Embryonic facial prominence (tissue), 1 donor: ENCODE measurements around the gene MTCL1.

Source experiments
- DNase-seq: peaks from one replicate; pipeline ENCODE4 v3.0.0-alpha.2; 2016; ENCODE audit errors: extremely low spot score

The MTCL1 gene

DNA sequence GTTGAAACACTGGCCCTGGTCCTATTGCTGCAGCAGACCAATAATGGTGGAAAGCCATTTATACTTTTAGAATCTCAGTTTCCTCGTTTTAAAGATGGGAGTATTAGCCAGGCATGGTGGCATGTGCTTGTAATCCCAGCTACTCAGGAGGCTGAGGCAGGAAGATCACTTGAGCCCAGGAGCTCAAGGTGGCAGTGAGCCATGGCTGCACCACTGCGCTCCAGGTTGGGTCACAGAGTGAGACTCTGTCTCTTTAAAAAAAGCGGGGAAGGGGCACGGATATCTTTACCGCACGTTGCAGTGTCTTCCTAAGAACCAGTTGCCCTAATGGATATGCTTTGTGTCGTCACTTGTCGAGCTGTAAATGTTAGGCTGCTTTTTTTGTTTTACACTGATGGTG is 8.3 kb downstream of the MTCL1 start:
- DNase-seq = no peak

- no peak for DNase-seq
Observed at GRCh38 chr18:8715599-8715998, 10.2 kb downstream of the MTCL1 start.

DNA sequence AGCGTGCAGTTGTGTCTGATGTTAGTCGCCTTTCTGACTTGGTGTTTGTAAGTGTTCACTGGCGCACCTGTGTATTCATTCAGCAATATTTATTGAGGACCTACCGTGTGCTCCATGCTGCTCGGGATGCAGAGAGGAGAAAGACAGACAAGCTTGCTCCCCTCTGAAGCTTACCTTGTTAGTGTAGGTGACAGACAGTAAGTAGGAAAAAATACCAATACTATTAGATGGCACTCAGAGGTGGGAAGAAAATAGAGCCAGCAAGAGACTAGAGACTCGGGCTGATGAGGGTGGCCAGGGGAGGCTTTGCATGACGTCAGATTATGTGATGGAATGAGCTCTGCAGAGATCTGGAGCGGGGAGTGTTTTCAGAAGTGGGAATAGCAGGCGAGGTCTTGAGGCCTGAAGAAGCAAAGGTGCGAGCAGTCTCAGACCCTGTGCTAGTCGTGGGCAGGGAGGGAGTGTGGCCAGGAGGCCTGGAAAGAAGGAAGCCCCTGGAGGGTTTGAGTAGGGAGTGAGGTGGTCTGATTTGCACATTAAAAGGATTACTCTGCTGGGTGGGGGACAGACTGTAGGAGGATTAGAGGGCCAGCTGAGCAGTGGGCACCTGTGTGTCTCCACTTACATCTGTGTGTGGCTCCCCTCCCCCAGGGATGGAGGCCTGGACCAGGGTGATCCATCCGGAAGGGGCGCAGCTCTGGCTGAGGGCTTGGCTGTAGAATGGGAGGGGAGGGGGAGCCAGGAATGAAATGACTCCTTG is 11.8 kb downstream of the MTCL1 start:
- no peak for DNase-seq

DNA sequence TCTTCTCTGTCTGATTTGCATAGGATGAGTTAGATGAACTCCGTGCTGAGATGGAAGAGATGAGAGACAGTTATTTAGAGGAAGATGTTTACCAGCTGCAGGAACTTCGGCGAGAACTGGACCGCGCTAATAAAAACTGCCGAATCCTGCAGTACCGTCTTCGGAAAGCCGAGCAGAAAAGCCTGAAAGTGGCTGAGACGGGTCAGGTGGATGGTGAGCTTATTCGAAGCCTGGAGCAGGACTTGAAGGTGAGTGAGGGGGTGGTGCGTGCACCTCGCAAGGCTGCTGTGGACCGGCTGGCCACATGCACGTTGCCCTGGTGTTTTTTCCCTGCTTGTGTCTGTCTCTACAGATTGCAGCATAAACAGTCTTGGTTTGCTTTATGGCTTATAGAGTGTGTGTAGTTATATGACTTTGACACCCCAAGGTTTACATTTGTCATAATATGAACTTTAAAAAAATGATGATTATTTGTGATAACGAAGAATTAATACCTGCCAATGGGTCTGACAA is 13.1 kb downstream of the MTCL1 start:
- no peak for DNase-seq

DNA sequence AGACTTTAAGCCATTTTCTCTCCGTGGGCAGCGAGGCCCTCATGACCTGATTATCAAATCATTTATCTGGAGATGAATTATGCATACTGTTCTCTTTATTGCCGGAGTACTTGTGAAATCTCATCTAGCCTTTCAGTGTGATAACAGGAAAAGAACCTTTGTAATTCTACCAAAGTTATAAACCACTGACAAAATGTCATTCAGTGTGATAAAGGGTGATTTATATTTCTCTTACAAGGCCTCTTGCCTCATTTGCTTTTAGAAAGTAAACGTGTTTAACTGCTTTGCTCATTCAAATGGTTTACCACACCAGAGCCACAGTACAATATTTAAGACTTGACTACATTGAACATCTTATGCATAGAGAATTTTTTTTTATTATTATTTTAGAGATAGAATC is 13.8 kb downstream of the MTCL1 start:
- no peak for DNase-seq

- no peak for DNase-seq
Observed at GRCh38 chr18:8720141-8720540, 14.8 kb downstream of the MTCL1 start.

DNA sequence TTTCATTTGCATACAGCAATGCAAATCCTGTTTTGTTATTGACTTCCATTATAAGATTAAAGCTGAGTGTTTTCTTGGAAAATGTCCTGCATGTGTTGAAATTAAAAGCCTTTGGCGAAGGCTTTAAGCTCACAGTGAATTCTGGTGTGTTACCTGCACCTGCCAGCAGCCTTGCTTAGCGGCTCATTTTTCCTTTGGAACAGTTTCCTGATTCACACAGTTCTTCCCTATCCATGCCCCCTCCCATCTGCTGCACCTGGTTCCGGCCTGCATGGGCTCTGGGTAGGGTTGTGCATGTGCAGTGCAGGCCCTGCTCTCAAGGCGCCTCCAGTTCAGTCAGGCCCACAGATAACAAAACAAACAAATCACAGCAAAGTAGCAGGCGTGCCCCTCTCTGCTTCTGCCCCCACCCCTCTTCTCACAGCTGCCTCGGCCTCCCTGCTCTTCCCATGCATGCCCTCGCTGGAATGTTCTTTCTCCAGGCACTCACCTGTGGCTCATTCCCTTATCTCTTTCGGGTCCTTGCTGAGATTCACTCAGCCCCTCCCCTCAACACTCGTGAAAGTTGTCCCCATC is 15.8 kb downstream of the MTCL1 start:
- DNase-seq = no peak

DNA sequence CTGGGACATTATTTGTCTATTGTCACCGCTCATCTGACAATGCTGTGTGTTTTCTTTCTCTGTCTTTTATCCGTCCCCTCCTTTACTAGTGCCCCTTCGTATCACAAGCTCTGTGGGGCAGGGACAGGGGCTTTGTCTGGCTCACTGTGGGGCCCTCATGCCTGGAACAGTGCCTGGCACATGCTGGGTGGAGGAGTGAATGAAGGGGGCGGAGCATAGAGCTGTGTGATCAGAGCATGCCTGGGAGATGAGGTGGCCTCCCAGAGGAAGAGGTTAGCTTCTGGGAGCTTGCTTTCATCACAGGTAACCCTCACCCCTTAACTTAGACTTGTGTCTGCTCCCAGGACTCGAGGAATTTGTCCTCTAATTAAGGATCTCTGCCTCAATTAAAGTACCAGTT is 16.4 kb downstream of the MTCL1 start:
- DNase-seq = no peak

- DNase-seq = no peak
Observed at GRCh38 chr18:8722946-8723820, 17.8 kb downstream of the MTCL1 start.

DNA sequence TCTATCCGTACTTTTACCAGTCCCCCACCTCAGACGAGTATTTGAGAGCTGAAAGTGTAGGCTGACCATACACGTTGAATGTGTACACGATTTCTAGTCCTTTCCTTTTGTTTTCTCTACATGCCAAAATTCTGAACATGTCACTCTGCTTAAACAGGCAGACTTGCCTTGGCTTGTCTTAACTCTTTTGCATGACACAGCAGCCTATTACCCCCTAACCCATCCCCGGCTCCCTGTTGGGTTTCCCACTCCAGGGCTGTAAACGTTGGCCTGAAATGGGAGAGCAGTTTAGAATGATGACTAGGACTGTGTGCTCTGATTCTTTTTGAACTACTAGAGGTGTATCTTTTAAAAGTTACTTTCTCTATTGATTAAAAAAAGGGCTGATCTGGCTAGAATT is 19.1 kb downstream of the MTCL1 start:
- DNase-seq = no peak

DNA sequence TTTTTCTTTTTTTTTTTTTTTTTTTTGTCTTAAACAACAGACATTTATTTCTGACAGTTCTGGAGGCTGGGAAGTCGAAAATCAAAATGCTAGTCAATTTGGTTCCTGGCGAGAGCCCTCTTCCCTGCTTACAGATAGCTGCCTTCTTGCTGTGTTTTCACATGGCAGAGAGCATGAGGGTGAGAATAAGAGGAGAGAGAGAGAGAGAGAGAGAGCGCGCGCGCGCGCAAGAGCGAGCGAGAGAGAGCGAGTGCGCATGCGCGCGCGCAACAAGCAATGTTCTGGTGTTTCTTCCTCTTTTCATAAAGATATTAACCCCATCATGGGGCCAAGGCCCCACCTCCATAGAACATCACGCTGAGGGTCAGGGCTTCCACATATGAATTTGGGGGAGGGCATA is 20.9 kb downstream of the MTCL1 start:
- no peak for DNase-seq

GRCh38 chr18:8726963-8727705 is 21.8 kb downstream of the MTCL1 start:
- DNase-seq = no peak

GRCh38 chr18:8730080-8730827 is 24.9 kb downstream of the MTCL1 start:
- no peak for DNase-seq

- no peak for DNase-seq
Observed at GRCh38 chr18:8732442-8733360, 27.3 kb downstream of the MTCL1 start.

GRCh38 chr18:8734496-8734895 is 29.1 kb downstream of the MTCL1 start:
- DNase-seq = no peak

DNA sequence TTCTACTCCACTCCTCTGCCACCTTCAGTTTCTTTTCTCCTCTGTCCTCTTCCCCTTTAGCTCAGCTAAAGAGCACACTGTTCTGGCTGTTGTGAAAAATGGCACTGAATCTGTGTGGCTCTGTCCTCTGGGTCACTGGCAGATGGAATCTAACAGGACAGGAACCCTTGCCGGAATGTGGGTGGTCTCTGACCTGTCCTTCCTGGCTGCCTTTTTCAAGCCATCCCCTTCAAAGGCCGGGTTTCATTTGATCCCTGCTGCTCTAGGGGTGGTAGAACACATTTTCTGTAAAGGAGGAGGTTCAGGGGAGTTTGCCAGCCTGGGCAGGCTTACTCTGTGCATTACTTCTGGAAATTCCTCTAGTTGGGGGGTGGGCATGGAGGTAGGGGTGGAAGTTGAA is 29.9 kb downstream of the MTCL1 start:
- no peak for DNase-seq

GRCh38 chr18:8741117-8741516 is 35.8 kb downstream of the MTCL1 start:
- no peak for DNase-seq

- no peak for DNase-seq
Observed at GRCh38 chr18:8741532-8741931, 36.2 kb downstream of the MTCL1 start.

DNA sequence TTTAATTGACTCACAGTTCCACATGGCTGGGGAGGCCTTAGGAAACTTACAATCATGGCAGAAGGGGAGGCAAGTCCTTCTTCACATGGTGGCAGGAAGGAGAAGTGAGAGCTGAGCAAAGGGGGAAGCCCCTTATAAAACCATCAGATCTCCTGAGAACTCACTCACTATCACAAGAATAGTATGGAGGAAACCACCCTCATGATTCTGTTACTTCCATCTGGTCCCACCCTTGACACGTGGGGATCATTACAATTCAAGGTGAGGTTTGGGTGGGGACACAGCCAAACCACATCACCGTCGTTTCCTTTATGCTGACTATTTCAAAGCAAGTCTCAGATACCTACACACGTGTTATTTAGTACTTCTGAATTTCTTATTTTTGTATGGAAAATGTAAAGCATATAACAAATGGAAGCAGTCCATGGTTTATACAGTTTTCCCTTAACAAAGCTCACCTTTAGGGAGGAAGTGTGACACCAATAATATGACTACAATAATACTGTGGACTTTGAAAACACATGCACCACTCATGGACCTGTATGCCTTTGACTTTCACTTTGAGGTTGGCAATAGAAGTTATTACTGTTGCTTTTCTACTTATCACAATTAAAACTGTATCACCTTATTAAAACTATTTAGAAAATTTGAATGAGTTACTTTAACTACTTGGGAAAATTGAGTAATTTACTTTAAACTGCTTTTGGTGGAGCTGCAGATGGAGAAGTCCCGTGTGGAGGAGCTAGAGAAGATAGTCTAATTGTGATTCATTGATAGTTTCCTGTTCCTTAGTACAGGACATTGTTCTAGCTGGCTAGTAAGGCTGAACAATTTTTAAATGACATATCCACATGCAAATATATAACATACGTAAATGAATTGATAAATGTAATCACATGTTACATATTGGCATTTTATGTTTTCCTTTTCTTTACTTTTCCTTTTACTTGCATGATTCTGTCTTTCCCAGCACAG is 37.3 kb downstream of the MTCL1 start:
- no peak for DNase-seq
